EH (cell line): ENCODE data around the gene PRB3.
A peak's percentile ranks its signal among the peaks of the same experiment; 100 is the strongest.

Experiments
- DNase-seq: peaks from one replicate; pipeline ENCODE4 v3.0.0-alpha.2; 2015; ENCODE audit warnings: low read depth

PRB3 gene

DNA sequence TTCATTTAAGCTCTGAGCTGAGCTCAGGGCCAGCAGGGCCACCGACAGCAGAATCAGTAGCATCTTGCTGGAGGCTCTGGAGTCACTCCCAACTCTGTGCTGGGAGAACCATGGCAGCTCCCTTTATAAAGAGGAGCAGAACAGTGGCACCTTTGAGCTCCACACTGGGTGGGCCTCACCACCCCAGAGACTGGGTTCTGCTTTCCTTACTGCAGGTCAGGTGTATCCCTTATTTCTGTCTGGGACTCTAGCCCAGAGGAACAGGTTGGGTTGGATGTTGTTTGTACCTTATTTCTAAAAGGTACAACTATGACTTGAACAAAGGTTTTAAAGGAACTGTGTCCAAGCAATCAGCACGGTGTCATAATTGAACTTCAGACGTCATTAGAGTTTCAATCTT, at the start of gene PRB3:
Gene PRB3 (minus strand): TSS at position 101 of the 400 bp plus-strand sequence. CDS start 38 bp downstream, at position 63.
- DNase-seq: no peak

DNA sequence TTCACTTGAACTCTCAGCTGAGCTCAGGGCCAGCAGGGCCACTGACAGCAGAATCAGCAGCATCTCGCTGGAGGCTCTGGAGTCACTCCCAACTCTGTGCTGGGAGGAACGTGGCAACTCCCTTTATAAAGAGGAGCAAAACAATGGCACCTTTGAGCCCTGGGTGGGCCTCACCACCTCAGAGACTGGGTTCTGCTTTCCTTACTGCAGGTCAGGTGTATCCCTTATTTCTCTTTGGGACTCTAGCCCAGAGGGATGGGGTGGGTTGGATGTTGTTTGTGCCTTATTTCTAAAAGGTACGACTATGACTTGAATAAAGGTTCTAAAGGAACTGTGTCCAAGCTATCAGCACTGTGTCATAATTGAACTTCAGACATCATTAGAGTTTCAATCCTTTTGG, 40.8 kb upstream of the PRB3 start, which contains the start of gene PRB4:
Gene PRB4 (minus strand): TSS at position 101 of the 400 bp plus-strand sequence. CDS start 38 bp downstream, at position 63.
- no peak for DNase-seq

DNA sequence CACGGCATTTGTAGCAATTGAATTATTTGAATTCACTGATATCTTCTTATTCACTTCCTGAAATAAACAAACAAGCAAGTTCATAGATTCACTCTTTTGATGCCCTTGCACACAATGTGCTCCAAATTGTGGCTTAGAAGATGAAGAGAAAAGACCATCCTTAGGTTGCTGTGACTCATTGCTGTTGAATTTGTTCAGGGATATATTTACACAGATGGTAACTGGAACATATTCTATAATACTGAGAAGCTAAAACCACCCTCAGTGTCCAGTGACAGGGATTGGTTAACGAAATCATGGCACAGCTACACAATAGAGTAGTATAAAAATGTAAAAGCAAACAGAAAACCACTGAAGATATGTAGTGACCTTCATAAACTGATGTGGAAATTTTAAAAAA, 37.6 kb upstream of the PRB3 start:
- DNase-seq: no peak

GRCh38 chr12:11273449-11273848, 3.9 kb upstream of the PRB3 start:
- no peak for DNase-seq

GRCh38 chr12:11264501-11264900, 5.0 kb downstream of the PRB3 start:
- no peak for DNase-seq

DNA sequence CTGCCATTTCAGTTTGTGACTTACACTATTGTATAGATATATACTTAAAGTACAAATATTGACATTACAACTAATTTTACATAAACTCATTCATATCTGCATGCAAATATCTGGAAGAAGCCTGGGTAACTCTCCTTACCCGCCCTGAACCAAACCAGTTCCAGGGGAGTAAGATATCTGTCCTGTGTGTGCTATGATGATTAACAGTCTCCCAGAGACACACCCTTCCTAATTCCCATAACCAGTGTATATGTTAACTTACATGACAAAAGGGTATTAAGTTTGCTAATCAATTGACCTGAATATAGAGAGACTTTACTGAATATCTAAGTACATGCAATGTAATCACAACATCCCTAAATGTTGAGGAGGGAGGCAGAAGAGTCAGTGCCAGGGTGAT, 23.0 kb downstream of the PRB3 start:
- DNase-seq: no peak

DNA sequence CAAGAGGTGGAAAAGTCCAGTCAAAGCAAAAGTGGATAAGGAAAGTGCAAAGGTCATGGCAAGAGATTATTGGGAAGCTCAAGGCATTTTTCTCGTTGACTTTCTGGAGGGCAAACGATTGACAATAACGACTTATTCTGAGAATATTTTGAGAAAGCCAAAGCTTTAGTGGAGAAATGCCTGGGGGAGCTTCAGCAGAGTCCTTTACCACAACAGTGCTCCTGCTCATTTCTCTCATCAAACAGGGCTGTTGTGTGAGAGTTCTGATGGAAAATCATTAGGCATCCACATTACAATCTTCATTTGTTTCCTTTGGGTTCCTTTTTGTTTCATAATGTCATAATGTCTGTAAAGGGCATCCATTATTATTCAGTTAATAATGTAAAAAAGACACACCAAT, 26.9 kb downstream of the PRB3 start:
- no peak for DNase-seq

- no peak for DNase-seq
Measured at GRCh38 chr12:11240348-11240930, 29.1 kb downstream of the PRB3 start.

GRCh38 chr12:11238275-11238674, 31.2 kb downstream of the PRB3 start:
- DNase-seq: no peak

GRCh38 chr12:11233532-11233931, 36.0 kb downstream of the PRB3 start:
- DNase-seq: no peak

DNA sequence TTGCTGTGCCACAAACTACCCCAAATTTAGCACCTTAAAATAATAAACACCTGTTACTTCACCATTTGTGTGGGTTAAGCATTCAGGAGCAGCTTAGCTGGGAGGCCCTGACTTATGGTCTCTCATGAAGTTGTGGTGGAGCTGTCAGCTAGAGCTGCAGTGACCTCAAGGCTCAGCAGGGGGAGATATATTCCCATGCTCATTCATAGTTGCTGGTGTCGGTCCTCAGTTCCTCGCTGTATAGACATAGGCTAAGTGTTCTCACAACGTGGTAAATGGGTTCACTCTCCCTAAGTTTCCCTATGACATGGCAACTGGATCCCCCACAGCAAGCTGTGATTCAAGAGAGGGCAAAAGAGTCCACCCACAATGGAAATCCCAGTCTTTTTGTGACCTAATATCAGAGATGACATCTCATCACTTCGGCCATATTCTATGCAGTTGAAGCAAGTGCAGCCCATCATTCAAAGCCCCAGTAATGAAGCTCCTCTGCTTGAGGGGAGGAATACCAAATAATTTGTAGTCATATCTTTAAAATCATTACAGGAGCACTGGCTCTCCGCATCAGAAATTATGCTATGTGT, 41.1 kb downstream of the PRB3 start:
- DNase-seq: peak; percentile 56

GRCh38 chr12:11227373-11227772, 42.1 kb downstream of the PRB3 start:
- no peak for DNase-seq
